NOMO-1 treated with dmso at 0.1 percent for 144 hours (cell line): ENCODE measurements around the gene LILRB2.
"Not testable (repeated sequence)": the region's sequence is repeated elsewhere in the genome, so short reads cannot be mapped to it uniquely, and the experiment has no call there.

Source experiments
- DNase-seq: peaks from one replicate; lab custom pipeline; 2025; ENCODE audit not compliant: unreplicated experiment; lab: John Stamatoyannopoulos, UW

Gene LILRB2

GRCh38 chr19:54307389-54308020 lies 26.6 kb upstream of the LILRB2 start:
- DNase-seq, result no peak

GRCh38 chr19:54305141-54305540 lies 24.2 kb upstream of the LILRB2 start:
- DNase-seq, result no peak

- peak; percentile 96 for DNase-seq
These were observed 21.3 kb upstream of the LILRB2 start for GRCh38 chr19:54302257-54302656.

GRCh38 chr19:54299515-54299914 lies 18.6 kb upstream of the LILRB2 start:
- DNase-seq, result no peak

- DNase-seq, result no peak
These were observed 18.2 kb upstream of the LILRB2 start for GRCh38 chr19:54299126-54299498.

- DNase-seq, result no peak
These were observed 17.6 kb upstream of the LILRB2 start for GRCh38 chr19:54298357-54299125.

GRCh38 chr19:54297759-54298305 lies 16.9 kb upstream of the LILRB2 start:
- no peak for DNase-seq

- DNase-seq, result no peak
These were observed 13.6 kb upstream of the LILRB2 start for GRCh38 chr19:54294539-54294938.

GRCh38 chr19:54289160-54289559 lies 8.2 kb upstream of the LILRB2 start:
- DNase-seq, result not testable (repeated sequence)

- DNase-seq, result no peak
These were observed 6.5 kb upstream of the LILRB2 start for GRCh38 chr19:54287456-54287855.

- DNase-seq, result not testable (repeated sequence)
These were observed 5.4 kb upstream of the LILRB2 start for GRCh38 chr19:54286283-54286682.

GRCh38 chr19:54285427-54286056 lies 4.6 kb upstream of the LILRB2 start:
- DNase-seq, result not testable (repeated sequence)

GRCh38 chr19:54282686-54283470 lies 2.0 kb upstream of the LILRB2 start:
- no peak for DNase-seq

GRCh38 chr19:54281729-54282075 lies 792 bp upstream of the LILRB2 start:
- not testable (repeated sequence) for DNase-seq

- DNase-seq, result peak; percentile 41
These were observed 469 bp downstream of the LILRB2 start for GRCh38 chr19:54280441-54280840.

- not testable (repeated sequence) for DNase-seq
These were observed 885 bp downstream of the LILRB2 start for GRCh38 chr19:54280025-54280424.

- no peak for DNase-seq
These were observed 1.4 kb downstream of the LILRB2 start for GRCh38 chr19:54279406-54279962.

- not testable (repeated sequence) for DNase-seq
These were observed 2.2 kb downstream of the LILRB2 start for GRCh38 chr19:54278571-54279195.

GRCh38 chr19:54278056-54278455 lies 2.9 kb downstream of the LILRB2 start:
- DNase-seq, result not testable (repeated sequence)

GRCh38 chr19:54277111-54277615 lies 3.7 kb downstream of the LILRB2 start:
- DNase-seq, result not testable (repeated sequence)
